ENCODE data around the gene LCE3B.

Gene LCE3B

DNA sequence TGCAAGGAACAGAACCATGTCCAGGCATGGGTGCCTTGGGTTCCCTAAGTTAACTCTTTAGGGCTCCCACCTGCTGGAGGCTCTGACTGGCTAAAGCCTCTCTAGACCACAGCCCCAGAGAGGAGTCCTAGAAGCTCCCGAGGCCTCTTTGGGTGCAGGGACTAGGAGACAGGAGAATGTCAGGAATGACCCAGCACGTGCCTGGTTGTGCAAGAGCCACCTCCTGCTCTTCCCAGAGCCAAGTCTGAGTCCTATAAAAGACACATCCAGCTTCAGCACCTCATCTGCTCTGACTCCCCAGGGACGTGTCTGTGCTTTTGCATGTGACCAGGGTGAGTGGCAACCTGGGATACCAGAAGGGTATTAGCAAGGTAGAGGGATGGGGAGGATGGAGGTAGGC is 49.5 kb downstream of the LCE3B start, which contains the start of gene LCE2D:
TSS of gene LCE2D (plus strand) at position 283 of the 400 bp plus-strand sequence. CDS start 726 bp downstream, outside the sequence.
- Histone ChIP-seq H3K27me3 (no peaks in the 10 kb centered on the region; the same call in 1 of the 2 replicates), H3K9me3 (no peaks in the 10 kb centered on the region), H3K4me3 (ENCODE audit: low read depth, low read length) (no peak within 1 kb of the TSS), H3K36me3 (no peaks in the 10 kb centered on the region), H3K4me1 (no peaks in the 10 kb centered on the region)
- no peak for DNase-seq
- TF ChIP-seq, protein P1, sequence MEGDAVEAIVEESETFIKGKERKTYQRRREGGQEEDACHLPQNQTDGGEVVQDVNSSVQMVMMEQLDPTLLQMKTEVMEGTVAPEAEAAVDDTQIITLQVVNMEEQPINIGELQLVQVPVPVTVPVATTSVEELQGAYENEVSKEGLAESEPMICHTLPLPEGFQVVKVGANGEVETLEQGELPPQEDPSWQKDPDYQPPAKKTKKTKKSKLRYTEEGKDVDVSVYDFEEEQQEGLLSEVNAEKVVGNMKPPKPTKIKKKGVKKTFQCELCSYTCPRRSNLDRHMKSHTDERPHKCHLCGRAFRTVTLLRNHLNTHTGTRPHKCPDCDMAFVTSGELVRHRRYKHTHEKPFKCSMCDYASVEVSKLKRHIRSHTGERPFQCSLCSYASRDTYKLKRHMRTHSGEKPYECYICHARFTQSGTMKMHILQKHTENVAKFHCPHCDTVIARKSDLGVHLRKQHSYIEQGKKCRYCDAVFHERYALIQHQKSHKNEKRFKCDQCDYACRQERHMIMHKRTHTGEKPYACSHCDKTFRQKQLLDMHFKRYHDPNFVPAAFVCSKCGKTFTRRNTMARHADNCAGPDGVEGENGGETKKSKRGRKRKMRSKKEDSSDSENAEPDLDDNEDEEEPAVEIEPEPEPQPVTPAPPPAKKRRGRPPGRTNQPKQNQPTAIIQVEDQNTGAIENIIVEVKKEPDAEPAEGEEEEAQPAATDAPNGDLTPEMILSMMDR (IDR thresholded peaks at IDR 0.05; ENCODE audit: low read depth, low read length), result no peak
